GM23338 (cell line): ENCODE results near the gene SUGCT. TPM values are rescaled to one million over a fixed set of nuclear protein-coding genes. Genes with fewer than 3 reads are reported as not detected.

Source experiments
- ATAC-seq: fragments of 200-7000 bp; cut with Tn5 transposase; 3 replicates; pipeline ENCODE4 v1.9.1; 2020
- DNase-seq: peaks from one replicate; pipeline ENCODE4 v3.0.0-alpha.2; 2015; ENCODE audit warnings: low spot score
- H2AFZ ChIP-seq: fragments of 200-600 bp; sonication (generic); 2 replicates; pipeline ENCODE4 v1.8.0; 2016; ENCODE audit warnings: antibody characterized with exemption, mild to moderate bottlenecking, moderate library complexity
- H3F3A ChIP-seq: fragments of 200-600 bp; sonication (generic); replicated peaks from 2 replicates; pipeline ENCODE4 v1.8.0; 2017; ENCODE audit warnings: antibody characterized with exemption, mixed run types, low read depth
- H3K27ac ChIP-seq: fragments of 200-600 bp; sonication (generic); 2 replicates; pipeline ENCODE4 v1.6.1; 2016; ENCODE audit warnings: low read depth
- H3K27me3 ChIP-seq: fragments of 200-600 bp; sonication (generic); 2 replicates; pipeline ENCODE4 v1.8.0; 2016; ENCODE audit warnings: mild to moderate bottlenecking, mixed run types, moderate library complexity; ENCODE audit not compliant: insufficient read depth
- H3K36me3 ChIP-seq: fragments of 200-600 bp; sonication (generic); 2 replicates; pipeline ENCODE4 v1.8.0; 2016; ENCODE audit warnings: mild to moderate bottlenecking; ENCODE audit not compliant: insufficient read depth
- H3K4me1 ChIP-seq: fragments of 200-600 bp; sonication (generic); 2 replicates; pipeline ENCODE4 v1.8.0; 2016; ENCODE audit warnings: mild to moderate bottlenecking, moderate library complexity; ENCODE audit not compliant: insufficient read depth
- H3K4me2 ChIP-seq: fragments of 200-600 bp; sonication (generic); 2 replicates; pipeline ENCODE4 v1.7.1; 2017; ENCODE audit warnings: mixed run types
- H3K4me3 ChIP-seq: fragments of 200-600 bp; sonication (generic); 2 replicates; pipeline ENCODE4 v1.6.1; 2016; ENCODE audit warnings: mixed run types
- H3K79me2 ChIP-seq: fragments of 200-600 bp; sonication (generic); replicated peaks from 2 replicates; pipeline ENCODE4 v1.8.0; 2017; ENCODE audit warnings: mild to moderate bottlenecking; ENCODE audit not compliant: insufficient read depth
- H3K9me2 ChIP-seq: fragments of 200-600 bp; sonication (generic); 2 replicates; pipeline ENCODE4 v1.8.0; 2017; ENCODE audit not compliant: insufficient read depth
- H4K20me1 ChIP-seq: fragments of 200-600 bp; sonication (generic); replicated peaks from 2 replicates; pipeline ENCODE4 v1.8.0; 2017; ENCODE audit warnings: mild to moderate bottlenecking; ENCODE audit not compliant: insufficient read depth
- H3K27ac Mint-ChIP-seq: 2 replicates; pipeline ENCODE4 v1.8.0; 2020; ENCODE audit warnings: inconsistent platforms, mild to moderate bottlenecking, moderate library complexity, mixed read lengths
- H3K27me3 Mint-ChIP-seq: 3 replicates; pipeline ENCODE4 v1.8.0; 2022; ENCODE audit warnings: low read depth, mild to moderate bottlenecking, moderate library complexity, mixed read lengths, inconsistent platforms; ENCODE audit not compliant: insufficient read depth, poor library complexity
- H3K36me3 Mint-ChIP-seq: 3 replicates; pipeline ENCODE4 v1.8.0; 2021; ENCODE audit warnings: low read depth, mild to moderate bottlenecking, inconsistent platforms, moderate library complexity, mixed read lengths
- H3K4me1 Mint-ChIP-seq: 3 replicates; pipeline ENCODE4 v1.8.0; 2020; ENCODE audit warnings: mild to moderate bottlenecking, inconsistent platforms, mixed read lengths
- H3K4me3 Mint-ChIP-seq: 3 replicates; pipeline ENCODE4 v1.8.0; 2021; ENCODE audit warnings: moderate library complexity, mild to moderate bottlenecking, inconsistent platforms, mixed read lengths
- H3K9me3 Mint-ChIP-seq: 3 replicates; pipeline ENCODE4 v1.8.0; 2020; ENCODE audit warnings: moderate library complexity, mild to moderate bottlenecking, inconsistent platforms, mixed read lengths
- CREB1 ChIP-seq: fragments of 250-450 bp; sonication (Bioruptor Pico); IDR thresholded peaks from 2 replicates; pipeline ENCODE4 v1.5.0; 2020; ENCODE audit warnings: low read depth, mild to moderate bottlenecking, moderate library complexity
- EZH2 ChIP-seq: fragments of 200-600 bp; sonication (generic); IDR thresholded peaks from one replicate; pipeline ENCODE4 v1.8.0; 2017; ENCODE audit warnings: antibody characterized with exemption, mild to moderate bottlenecking, low read depth; ENCODE audit not compliant: unreplicated experiment
- EZH2phosphoT487 ChIP-seq: fragments of 200-600 bp; sonication (generic); IDR thresholded peaks from one replicate; pipeline ENCODE4 v1.8.1; 2018; ENCODE audit warnings: antibody characterized with exemption; ENCODE audit not compliant: unreplicated experiment
- JUNB ChIP-seq: IDR thresholded peaks from one replicate; pipeline ENCODE4 v1.6.1; 2016; ENCODE audit warnings: antibody characterized with exemption; ENCODE audit not compliant: unreplicated experiment
- POLR2AphosphoS5 ChIP-seq: IDR thresholded peaks from 2 replicates; pipeline ENCODE4 v1.6.1; 2016; ENCODE audit warnings: antibody characterized with exemption, low read depth
- STAT1 ChIP-seq: IDR thresholded peaks from one replicate; pipeline ENCODE4 v1.6.1; 2016; ENCODE audit warnings: antibody characterized with exemption; ENCODE audit not compliant: unreplicated experiment
- ZNF114 ChIP-seq: fragments of 250-450 bp; sonication (Bioruptor Pico); IDR thresholded peaks from 2 replicates; pipeline ENCODE4 v1.5.0; 2020; ENCODE audit warnings: mild to moderate bottlenecking, moderate library complexity
- ZNF331 ChIP-seq: fragments of 250-450 bp; sonication (Bioruptor Pico); IDR thresholded peaks from 2 replicates; pipeline ENCODE4 v1.5.0; 2020; ENCODE audit warnings: low read depth, mild to moderate bottlenecking, moderate library complexity
- polyA plus RNA-seq: library from polyadenylated mRNA; unstranded; fragments of >200 nt; fragmentation: Nextera tagmentation; extraction: Ambion mirVana; gene quantifications from 2 replicates; pipeline ENCODE4 v1.2.1, GENCODE V29; 2016
- total RNA-seq: library from RNA; depleted of rRNA; stranded (reverse); fragments of >200 nt; shearing (Covaris generic); gene quantifications from 2 replicates; pipeline ENCODE4 v1.2.3, GENCODE V29; 2014
- TF ChIP-seq, protein P1 (sequence below): IDR thresholded peaks from 2 replicates; pipeline ENCODE4 v1.6.1; 2016; ENCODE audit warnings: antibody characterized with exemption
- TF ChIP-seq, protein P2 (sequence below): IDR thresholded peaks from one replicate; pipeline ENCODE4 v1.6.1; 2018; ENCODE audit warnings: antibody characterized with exemption; ENCODE audit not compliant: unreplicated experiment
- TF ChIP-seq, protein P3 (sequence below): fragments of 250-450 bp; sonication (Bioruptor Pico); IDR thresholded peaks from 2 replicates; pipeline ENCODE4 v1.5.0; 2020; ENCODE audit warnings: mild to moderate bottlenecking, moderate library complexity
- TF ChIP-seq, protein P4 (sequence below), 2 experiments: fragments of 200-600 bp in 1 of 2; sonication (generic) in 1 of 2; conservative IDR thresholded peaks; 2 replicates each; pipeline versions ENCODE4 v1.5.1 to v1.6.1; 2016 to 2017; ENCODE audit warnings: antibody characterized with exemption in 2 of 2, low read depth in 2 of 2, mild to moderate bottlenecking in 2 of 2, moderate library complexity in 1 of 2

SUGCT gene
- total and polyA plus RNA-seq, 2 experiments from 2014 or later, result 4.2 to 5.6 TPM

DNA sequence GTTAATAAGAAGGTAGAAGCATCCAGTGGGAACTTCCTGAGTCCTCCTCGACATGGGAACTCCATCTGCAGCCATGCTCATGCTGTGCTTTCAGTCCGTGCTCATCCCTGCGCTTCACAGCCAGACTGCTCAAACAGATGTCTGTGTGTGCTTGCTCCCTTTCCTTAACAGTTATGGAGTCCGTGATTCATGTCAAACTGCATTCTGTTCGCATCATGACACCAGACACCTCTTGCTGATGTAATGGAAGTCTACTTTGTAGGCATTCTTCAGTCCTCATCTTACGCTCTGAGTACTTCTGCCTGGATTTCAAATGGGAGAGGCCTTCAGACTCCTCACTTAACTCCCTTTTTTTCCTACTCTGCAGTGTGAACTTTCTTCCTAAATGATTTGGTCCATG is 304.9 kb downstream of the SUGCT start:
- Histone ChIP-seq H3F3A (no peaks in the 10 kb centered on the region), H3K27ac (no peak overlapping the region), H3K36me3 (no peaks in the 10 kb centered on the region), H3K4me2 (no peak overlapping the region), H2AFZ (no peak overlapping the region), H3K27me3 (no peaks in the 10 kb centered on the region), H3K79me2 (no peaks in the 10 kb centered on the region), H3K9me2 (no peaks in the 10 kb centered on the region), H4K20me1 (no peaks in the 10 kb centered on the region), H3K4me3 (no peak overlapping the region), H3K4me1 (no peaks in the 10 kb centered on the region)
- Mint-ChIP-seq H3K4me1 (no peaks in the 10 kb centered on the region), H3K9me3 (peaks cover 5% of the 10 kb centered on the region; the same call in 1 of the 3 replicates), H3K36me3 (peaks cover 5% of the 10 kb centered on the region; the same call in 2 of the 3 replicates), H3K27ac (no peak overlapping the region), H3K27me3 (no peaks in the 10 kb centered on the region), H3K4me3 (no peak overlapping the region)
- ATAC-seq, result no peak
- no peak for DNase-seq
- TF ChIP-seq, protein P1, sequence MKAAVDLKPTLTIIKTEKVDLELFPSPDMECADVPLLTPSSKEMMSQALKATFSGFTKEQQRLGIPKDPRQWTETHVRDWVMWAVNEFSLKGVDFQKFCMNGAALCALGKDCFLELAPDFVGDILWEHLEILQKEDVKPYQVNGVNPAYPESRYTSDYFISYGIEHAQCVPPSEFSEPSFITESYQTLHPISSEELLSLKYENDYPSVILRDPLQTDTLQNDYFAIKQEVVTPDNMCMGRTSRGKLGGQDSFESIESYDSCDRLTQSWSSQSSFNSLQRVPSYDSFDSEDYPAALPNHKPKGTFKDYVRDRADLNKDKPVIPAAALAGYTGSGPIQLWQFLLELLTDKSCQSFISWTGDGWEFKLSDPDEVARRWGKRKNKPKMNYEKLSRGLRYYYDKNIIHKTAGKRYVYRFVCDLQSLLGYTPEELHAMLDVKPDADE, result no peak
- TF ChIP-seq STAT1 (no peak), EZH2 (no peak), EZH2phosphoT487 (no peak), ZNF331 (CRISPR knock-in tag) (no peak), POLR2AphosphoS5 (no peak), JUNB (no peak), ZNF114 (CRISPR knock-in tag) (no peak), CREB1 (CRISPR knock-in tag) (no peak)
- TF ChIP-seq, protein P2, sequence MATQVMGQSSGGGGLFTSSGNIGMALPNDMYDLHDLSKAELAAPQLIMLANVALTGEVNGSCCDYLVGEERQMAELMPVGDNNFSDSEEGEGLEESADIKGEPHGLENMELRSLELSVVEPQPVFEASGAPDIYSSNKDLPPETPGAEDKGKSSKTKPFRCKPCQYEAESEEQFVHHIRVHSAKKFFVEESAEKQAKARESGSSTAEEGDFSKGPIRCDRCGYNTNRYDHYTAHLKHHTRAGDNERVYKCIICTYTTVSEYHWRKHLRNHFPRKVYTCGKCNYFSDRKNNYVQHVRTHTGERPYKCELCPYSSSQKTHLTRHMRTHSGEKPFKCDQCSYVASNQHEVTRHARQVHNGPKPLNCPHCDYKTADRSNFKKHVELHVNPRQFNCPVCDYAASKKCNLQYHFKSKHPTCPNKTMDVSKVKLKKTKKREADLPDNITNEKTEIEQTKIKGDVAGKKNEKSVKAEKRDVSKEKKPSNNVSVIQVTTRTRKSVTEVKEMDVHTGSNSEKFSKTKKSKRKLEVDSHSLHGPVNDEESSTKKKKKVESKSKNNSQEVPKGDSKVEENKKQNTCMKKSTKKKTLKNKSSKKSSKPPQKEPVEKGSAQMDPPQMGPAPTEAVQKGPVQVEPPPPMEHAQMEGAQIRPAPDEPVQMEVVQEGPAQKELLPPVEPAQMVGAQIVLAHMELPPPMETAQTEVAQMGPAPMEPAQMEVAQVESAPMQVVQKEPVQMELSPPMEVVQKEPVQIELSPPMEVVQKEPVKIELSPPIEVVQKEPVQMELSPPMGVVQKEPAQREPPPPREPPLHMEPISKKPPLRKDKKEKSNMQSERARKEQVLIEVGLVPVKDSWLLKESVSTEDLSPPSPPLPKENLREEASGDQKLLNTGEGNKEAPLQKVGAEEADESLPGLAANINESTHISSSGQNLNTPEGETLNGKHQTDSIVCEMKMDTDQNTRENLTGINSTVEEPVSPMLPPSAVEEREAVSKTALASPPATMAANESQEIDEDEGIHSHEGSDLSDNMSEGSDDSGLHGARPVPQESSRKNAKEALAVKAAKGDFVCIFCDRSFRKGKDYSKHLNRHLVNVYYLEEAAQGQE, result no peak
- TF ChIP-seq, protein P3, sequence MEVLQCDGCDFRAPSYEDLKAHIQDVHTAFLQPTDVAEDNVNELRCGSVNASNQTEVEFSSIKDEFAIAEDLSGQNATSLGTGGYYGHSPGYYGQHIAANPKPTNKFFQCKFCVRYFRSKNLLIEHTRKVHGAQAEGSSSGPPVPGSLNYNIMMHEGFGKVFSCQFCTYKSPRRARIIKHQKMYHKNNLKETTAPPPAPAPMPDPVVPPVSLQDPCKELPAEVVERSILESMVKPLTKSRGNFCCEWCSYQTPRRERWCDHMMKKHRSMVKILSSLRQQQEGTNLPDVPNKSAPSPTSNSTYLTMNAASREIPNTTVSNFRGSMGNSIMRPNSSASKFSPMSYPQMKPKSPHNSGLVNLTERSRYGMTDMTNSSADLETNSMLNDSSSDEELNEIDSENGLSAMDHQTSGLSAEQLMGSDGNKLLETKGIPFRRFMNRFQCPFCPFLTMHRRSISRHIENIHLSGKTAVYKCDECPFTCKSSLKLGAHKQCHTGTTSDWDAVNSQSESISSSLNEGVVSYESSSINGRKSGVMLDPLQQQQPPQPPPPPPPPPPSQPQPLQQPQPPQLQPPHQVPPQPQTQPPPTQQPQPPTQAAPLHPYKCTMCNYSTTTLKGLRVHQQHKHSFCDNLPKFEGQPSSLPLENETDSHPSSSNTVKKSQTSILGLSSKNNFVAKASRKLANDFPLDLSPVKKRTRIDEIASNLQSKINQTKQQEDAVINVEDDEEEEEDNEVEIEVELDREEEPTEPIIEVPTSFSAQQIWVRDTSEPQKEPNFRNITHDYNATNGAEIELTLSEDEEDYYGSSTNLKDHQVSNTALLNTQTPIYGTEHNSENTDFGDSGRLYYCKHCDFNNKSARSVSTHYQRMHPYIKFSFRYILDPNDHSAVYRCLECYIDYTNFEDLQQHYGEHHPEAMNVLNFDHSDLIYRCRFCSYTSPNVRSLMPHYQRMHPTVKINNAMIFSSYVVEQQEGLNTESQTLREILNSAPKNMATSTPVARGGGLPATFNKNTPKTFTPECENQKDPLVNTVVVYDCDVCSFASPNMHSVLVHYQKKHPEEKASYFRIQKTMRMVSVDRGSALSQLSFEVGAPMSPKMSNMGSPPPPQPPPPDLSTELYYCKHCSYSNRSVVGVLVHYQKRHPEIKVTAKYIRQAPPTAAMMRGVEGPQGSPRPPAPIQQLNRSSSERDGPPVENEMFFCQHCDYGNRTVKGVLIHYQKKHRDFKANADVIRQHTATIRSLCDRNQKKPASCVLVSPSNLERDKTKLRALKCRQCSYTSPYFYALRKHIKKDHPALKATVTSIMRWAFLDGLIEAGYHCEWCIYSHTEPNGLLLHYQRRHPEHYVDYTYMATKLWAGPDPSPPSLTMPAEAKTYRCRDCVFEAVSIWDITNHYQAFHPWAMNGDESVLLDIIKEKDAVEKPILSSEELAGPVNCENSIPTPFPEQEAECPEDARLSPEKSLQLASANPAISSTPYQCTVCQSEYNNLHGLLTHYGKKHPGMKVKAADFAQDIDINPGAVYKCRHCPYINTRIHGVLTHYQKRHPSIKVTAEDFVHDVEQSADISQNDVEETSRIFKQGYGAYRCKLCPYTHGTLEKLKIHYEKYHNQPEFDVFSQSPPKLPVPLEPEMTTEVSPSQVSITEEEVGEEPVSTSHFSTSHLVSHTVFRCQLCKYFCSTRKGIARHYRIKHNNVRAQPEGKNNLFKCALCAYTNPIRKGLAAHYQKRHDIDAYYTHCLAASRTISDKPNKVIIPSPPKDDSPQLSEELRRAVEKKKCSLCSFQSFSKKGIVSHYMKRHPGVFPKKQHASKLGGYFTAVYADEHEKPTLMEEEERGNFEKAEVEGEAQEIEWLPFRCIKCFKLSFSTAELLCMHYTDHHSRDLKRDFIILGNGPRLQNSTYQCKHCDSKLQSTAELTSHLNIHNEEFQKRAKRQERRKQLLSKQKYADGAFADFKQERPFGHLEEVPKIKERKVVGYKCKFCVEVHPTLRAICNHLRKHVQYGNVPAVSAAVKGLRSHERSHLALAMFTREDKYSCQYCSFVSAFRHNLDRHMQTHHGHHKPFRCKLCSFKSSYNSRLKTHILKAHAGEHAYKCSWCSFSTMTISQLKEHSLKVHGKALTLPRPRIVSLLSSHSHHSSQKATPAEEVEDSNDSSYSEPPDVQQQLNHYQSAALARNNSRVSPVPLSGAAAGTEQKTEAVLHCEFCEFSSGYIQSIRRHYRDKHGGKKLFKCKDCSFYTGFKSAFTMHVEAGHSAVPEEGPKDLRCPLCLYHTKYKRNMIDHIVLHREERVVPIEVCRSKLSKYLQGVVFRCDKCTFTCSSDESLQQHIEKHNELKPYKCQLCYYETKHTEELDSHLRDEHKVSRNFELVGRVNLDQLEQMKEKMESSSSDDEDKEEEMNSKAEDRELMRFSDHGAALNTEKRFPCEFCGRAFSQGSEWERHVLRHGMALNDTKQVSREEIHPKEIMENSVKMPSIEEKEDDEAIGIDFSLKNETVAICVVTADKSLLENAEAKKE (CRISPR knock-in tag), result no peak
- TF ChIP-seq, protein P4, sequence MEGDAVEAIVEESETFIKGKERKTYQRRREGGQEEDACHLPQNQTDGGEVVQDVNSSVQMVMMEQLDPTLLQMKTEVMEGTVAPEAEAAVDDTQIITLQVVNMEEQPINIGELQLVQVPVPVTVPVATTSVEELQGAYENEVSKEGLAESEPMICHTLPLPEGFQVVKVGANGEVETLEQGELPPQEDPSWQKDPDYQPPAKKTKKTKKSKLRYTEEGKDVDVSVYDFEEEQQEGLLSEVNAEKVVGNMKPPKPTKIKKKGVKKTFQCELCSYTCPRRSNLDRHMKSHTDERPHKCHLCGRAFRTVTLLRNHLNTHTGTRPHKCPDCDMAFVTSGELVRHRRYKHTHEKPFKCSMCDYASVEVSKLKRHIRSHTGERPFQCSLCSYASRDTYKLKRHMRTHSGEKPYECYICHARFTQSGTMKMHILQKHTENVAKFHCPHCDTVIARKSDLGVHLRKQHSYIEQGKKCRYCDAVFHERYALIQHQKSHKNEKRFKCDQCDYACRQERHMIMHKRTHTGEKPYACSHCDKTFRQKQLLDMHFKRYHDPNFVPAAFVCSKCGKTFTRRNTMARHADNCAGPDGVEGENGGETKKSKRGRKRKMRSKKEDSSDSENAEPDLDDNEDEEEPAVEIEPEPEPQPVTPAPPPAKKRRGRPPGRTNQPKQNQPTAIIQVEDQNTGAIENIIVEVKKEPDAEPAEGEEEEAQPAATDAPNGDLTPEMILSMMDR (conservative IDR thresholded peaks at IDR 0.05; ENCODE audit: low read depth in 2 of 2), result no peak
